Endometrial microvascular endothelial cells (primary cell): ENCODE data around the gene CH25H. TPM values are rescaled to one million over a fixed set of nuclear protein-coding genes. Genes with fewer than 3 reads are reported as not detected.
"Not testable (repeated sequence)": the region's sequence is repeated elsewhere in the genome, so short reads cannot be mapped to it uniquely, and the experiment has no call there.

Experiments
- in situ Hi-C: cut with HindIII; loops from 2 replicates; pipeline ENCODE4 v1.10.0; 2017; ENCODE audit warnings: low sequenced_read_pairs, low pct_unique_long_range_greater_than_20kb; ENCODE audit errors: inconsistent ontology term
- total RNA-seq: library from RNA; depleted of rRNA; stranded (reverse); fragments of >200 nt; gene quantifications from one replicate; pipeline ENCODE4 v1.2.3, GENCODE V29; 2015; ENCODE audit errors: inconsistent ontology term

The CH25H gene
- total RNA-seq, 1 donor from 2014 or later: not detected

DNA sequence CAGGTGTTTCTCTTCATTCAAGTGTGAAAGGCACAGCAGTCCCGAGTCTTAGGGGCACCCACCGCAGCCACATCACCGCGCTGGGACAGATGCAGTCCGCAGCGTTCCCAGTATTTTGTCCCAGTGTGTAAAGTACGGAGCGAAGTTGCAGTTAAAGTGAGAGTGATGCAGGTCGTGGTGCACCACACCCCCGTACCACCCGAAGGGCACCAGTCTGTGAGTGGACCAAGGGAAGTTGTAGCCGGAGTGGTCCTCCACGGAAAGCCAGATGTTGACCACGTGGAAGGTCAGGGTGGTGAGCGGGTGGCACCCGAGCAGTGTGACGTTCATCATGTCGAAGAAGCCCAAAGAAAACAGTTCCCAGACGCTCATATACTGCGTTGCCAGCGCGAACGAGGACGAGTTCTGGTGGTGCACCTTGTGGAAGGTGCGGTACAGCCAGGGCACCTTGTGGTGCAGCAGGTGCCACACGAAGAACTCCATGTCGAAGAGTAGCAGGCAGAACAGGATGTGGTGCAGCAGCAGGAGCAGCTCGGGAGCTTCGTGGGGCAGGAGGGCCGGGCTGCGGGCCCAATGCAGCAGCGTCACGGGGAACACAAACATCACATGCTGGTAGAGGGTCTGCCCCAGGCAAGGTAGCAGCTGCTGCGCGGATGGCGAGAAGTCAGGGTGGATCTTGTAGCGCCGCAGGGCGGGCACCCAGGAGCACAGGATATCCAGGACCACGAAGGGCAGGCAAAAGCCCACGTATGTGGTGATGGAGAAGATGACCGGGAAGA lies 526 bp downstream of the CH25H start:
- in situ Hi-C loops: no loop called here

DNA sequence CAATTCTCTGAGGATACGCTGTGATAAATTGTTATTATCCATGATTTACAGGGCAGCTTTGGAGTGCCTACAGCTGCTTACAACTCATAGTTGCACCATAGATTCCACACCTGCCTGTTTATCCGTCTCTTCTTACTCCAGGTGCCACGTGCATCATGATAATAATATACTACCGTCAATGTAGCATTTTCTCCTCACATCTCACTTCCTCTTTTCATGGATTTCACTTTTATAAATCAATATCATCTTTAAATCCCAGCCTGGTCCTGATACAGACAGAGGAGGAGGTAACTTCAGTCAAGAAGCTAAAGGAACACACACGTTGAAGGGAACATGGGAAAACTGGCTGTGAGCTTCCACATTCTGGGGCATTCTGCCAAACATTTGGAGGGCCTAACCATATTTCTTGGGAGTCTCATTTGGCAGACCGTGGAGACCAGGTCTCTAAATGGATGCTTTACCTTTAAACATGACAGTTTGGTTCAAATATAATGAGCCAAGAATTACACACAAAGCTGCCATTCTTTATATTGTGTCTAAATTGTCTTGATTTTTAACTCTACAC lies 2.4 kb downstream of the CH25H start:
- in situ Hi-C loops: no loop called here

DNA sequence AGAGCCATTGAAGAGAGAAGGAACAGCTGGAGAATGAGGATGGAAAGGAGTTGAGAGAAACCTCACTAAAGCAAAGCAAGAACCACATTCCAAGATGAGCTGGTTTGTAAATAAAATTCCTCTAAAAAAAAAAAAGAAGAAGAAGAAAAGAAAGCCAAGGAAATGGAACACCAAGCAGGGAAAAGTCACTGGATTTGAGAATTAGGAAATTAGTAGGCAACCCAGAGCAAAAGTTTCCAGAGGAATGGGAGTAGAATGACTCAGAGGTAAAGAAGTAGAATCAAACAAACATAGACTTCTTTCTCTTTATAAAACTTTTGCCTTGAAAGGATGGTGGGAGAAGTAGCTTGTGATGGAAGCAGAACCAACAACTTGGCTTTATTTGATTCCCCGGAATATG lies 3.9 kb downstream of the CH25H start:
- in situ Hi-C loops: no loop called here

DNA sequence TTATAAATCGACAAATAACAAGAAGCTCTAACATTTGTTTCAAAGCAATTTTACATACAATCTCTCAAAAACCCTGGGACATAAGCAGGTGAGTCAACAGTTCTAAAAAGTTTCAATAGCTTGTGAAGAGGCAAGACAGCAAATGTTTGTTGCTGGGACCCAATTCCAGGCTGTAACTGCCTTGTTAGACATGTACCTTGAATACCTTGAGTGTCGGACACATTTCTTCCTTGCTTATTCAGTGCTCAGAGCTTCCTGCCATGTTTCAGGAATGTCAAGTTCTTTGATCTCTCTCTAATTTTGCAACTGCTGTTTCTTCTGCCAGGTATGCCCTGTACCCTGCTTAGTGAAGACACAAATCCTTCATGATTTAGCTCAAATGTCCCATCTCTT lies 5.1 kb downstream of the CH25H start:
- in situ Hi-C loops: no loop called here

DNA sequence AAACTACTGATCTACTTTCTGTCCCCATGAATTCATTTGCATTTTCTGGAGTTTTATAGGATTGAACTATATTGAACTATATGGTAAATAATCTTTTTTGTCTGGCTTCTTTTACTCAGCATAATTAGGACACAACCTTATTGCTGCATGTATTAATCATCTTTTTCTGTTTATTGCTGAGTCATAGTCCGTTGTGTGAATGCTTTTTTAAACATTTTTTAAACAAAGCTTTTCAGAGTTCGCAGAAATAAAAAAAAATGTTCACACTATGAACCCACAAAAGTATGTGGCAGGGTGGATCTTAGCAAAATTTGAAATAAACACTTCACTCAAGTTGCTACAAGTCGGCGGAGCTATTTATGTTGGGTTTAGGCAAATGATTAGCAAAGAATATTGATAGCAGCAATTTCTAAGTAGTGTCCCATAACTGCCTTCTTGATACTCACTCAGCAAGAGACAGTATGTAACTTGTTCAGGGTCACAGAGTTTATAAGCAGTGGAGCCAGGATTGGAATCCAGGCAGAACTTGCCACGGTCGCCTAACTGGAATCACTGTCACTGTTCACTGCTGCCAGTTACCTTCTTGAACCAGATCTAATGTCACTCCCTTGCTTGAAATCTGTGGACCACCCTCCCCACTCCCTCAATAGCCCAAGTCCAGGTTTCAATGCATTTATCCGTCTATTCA lies 5.6 kb downstream of the CH25H start:
- in situ Hi-C loops: no loop called here

DNA sequence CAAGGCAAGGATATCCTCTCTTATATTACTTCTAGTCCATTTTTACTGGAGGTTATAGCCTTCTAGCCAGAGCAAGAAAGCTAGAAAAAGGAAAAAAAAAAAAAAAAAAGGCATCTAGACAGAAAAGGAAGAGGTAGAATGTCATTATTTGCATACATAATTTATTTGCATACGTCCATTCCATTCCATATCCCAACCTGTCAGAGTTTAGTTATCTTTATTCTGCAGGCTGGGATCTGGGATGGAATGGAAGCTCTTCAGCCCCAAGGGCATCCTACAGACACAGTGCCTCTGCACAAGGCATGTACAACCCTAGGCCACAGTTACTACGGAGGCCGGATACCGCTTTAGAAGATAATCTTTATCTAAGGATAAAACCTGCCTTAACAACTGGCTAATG lies 9.6 kb downstream of the CH25H start:
- in situ Hi-C loops: no loop called here

DNA sequence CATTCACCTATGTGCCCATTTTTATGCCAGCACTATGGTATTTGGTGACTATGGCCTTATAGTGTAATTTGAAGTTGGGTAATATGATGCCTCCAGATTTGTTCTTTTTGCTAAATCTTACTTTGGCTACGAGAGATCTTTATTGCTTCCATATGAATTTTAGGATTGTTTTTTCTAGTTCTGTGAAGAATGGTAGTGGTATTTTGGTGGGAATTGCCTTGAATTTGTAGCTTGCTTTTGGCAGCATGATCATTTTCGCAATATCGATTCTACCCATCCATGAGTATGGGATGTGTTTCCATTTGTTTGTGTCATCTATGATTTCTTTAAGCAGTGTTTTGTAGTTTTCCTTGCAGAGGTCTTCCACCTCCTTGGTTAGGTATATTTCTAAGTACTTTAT lies 15.8 kb downstream of the CH25H start:
- in situ Hi-C loops: not testable (repeated sequence)

DNA sequence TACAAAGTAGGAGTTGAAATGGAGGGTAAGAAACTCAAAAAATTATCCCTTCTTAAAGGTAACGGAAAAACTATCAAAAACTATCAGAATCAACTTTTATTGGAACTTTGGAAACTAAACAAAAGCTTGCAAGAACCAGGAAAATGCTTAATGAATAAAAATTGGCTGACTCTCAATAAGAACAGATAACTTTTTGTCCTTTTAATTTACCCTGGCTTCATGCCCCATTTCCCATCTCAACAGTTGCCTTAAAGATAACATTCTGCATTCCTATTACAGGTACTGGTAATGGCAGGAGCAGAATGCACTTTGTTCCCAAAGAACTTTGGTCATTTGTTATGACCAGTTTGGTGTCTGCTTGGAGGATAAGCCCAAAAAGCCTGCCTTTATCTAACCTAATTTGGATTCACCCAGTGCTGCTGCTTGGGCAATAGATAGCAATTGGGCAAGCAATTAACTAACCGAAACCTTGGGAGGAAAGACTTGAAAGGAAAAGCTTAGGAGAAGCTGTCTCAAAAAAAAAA lies 17.8 kb downstream of the CH25H start:
- in situ Hi-C loops: no loop called here

DNA sequence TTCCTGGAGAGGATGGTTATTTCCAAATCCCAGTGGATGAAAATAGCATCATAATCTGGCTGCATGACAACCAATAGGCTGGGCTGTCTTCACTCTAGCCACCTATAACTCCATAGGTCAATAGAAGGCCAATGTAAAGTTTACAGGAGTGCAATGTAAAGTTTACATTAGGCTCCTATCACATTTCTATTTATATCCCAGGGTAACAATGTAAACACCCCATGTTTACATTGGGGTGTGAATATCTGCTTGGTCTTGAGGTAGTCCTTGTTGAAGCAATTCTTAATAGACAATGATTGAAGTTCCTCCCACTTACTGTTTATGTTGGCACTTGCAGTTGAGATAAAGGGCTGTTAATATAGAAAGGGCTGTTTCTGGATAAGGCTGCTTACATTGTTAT lies 21.5 kb downstream of the CH25H start:
- in situ Hi-C loops: no loop called here

DNA sequence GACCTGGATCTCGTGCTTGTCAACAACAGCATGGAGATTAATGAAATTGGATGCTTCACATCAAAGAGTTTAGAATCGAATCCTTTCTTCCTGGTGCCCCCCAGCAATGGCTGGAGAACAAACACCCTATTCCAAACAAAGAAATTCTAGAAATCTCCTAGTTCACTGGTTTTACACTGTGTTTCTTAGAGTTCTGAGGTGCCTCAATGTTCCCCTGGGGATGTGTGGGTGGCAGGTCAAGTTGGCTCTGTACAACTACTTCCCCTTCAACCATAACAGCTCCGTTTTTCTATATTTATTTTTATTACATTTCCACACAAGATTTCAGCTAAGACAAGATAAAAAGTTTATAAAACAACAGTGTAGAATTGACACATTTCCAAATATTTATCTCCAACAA lies 22.5 kb downstream of the CH25H start:
- in situ Hi-C loops: no loop called here

DNA sequence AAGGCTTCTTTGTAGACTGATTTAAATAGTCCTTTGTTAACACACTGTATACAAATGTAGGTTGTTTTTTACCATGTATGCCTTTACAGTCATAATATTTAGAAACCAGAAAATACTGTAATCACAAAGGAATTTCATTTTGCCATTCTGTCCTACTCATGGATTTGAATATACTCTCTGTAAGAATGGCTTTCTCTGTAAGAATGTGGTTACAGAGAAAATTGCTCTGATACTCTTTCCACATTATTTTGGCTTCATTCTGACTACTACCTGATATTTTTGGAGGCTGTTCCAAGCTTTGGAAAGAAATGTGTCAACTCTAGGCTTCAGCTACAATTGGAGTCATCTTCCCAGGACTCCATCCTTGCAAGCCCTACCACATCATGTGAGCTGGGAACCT lies 23.5 kb downstream of the CH25H start:
- in situ Hi-C loops: no loop called here

DNA sequence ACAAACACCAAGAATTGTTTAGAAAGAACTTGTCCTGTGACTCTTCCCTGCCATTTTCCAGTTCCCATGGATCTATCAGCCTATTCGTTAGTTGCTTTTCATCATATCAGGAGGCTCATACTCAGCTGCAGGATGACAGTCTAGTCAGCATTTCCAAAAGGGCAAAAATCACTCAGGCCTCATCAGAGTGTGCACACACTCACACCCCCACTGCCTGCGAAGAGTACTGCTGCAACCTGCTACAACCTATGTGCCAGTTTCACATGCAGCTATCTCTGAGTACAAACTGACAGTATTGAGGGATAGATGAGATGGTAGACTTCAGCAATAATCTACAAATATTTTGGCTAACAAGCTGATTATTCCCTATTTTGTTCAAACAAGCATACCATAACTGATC lies 24.2 kb downstream of the CH25H start:
- in situ Hi-C loops: no loop called here

DNA sequence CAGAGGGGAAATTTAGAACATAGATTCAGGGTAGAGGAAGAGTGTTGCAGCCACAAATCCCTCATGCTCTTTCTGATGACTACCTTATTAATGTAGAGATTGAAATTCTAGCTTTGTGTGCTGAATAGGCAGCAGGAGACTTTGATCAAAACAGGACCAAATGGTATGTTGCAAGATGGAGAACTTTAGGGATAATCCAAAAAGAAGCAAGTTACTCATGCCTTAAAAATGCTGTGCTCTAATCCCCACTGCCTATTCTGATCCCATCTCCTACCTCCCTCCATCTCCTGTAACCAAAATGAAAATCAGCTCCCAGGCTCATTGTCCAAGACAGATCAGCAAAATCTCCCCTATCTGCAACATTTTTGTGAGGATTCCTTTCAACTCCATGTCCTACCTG lies 31.3 kb downstream of the CH25H start:
- in situ Hi-C loops: no loop called here

DNA sequence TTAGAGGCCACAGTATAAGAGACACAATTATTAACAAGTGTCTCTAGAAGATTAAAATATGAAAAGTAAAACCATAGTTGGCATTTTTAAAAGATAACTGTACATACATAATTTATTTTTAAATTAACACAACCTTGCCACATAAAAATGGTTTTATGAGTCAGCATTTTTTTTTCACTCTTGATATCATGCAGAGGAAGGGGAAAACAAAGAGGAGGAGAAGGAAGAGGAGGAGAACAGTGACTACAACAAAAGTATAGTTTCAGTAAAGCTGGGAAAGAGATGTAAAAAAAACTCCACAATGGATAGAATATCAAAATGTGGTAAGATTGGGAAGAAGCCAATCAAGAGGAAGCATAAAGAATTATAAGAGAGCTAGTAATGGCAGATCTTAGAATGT lies 34.0 kb downstream of the CH25H start:
- in situ Hi-C loops: no loop called here

DNA sequence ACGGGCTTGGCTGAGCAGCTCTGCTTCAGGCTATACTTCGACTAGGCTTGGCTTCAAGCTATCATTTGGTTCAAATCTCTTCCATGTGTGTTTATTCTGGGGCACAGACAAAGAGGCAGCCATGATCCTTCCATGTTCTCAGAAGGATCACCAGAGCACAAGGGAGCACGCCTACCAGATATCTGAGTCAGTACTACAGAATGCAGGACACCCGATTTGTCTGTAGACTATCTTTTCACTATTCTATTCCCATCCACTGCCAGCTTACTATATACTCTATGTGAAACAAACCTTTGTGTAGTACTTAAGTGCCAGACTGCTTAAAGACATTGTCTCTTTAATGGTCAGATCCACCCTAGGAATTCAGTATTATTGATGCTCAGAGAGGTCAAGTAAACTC lies 35.1 kb downstream of the CH25H start:
- in situ Hi-C loops: no loop called here

DNA sequence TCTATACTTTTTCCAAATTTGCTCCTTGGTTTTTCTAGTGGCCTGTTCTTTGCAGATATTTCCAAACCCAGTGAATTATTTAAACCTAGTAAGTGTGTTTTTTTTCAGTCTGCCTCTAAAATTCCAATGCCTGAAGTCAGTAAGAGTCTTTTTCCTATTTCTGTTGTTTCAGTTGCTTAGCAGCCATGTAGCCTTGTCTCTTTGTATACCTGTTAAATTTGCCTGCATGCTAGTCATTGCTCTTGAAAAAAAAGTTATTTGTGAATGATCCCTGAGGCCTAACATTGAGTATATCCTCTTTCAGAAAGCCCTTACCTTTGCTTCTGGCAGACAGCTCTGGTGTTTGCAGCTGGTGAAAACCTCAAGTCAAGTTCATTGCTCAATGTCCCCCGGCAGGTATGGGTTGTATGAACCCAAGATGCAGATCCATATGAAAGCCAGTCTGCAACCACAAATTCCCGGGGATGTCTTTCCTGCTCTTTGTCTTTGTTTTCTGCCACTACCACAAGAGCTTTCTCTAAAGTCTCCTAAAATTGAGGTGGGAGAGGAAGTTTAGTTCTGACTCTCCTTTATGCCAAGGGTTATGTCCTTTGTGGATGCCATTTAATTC lies 35.7 kb downstream of the CH25H start:
- in situ Hi-C loops: no loop called here

DNA sequence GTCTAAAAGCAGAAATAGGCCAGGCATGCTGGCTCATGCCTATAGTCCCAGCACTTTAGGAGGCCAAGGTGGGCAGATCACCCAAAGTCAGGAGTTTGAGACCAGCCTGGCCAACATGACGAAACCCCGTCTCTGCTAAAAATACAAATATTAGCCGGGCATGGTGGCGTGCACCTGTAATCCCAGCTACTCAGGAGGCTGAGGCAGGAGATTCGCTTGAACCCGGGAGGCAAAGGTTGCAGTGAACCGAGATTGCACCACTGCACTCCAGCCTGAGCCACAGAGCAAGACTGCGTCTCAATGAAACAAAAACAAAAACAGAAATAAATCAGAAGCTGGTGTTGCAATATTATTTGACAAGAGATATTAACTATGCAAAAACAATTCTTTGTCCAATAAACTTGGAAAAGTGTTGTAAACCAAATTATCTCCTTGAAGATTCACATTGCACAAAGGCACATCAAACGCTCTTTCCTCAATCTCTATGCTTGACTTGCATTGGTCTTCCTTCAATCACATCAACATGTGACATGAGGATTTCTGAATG lies 38.7 kb downstream of the CH25H start:
- in situ Hi-C loops: not testable (repeated sequence)

DNA sequence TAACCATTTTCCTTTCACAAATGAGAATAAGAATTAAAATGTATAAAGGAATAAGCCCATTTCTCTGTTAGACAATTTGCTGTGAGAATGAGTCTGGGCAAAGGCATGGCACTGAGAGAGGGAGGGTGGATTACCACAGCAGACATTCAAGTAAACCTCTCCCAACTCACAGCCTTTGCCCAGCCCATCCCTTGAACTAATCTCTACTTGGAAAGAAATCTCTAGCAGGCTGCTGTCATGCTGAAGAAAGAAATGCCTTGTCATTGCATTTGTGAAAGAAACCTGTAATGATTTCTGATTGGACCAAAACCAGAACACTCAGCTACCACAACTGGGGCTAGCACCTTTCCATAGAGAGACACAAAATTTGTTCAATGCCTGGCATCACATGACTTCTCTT lies 39.2 kb downstream of the CH25H start:
- in situ Hi-C loops: no loop called here

DNA sequence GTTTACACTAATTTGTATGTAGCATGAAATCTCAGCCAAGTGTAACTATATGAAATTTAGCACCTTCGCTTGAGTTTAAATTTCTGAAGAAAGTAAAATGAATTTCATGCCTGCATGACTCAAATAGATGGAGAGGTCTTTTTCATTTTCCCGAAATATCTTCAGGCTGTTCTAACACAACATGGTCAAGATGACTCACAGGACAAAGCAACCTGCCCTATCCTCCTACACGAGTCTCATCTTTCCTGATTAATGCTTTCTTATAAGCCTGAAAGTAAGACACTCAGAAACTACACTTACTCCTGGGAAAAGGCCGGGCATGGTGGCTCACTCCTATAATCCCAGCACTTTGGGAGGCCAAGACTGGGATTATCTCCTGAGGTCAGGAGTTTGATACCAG lies 41.2 kb downstream of the CH25H start:
- in situ Hi-C loops: no loop called here
